ENCODE measurements around the gene LCK.
A peak's percentile ranks its signal among the peaks of the same experiment; 100 is the strongest.

LCK gene

DNA sequence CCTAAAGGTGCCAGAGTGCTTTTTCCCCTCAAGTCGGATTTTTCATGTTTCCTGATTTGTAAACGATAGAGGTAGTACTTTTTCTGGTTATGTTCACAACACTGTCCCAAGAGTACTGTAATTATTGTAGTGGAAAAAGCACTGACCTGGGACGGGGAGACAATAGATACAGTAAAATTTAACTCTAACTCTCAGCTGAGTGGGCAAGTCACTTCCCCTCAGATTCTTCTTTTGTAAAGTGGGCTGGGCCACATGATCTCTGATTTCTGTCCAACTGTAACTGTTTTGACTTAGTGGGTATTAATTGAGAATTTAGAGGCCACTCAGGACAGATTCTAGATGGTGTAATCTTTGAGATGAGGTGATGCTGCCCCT is 65.8 kb downstream of the LCK start:
- H2BK5ac ChIP-seq (ENCODE audit: low read depth, low read length, poor library complexity, severe bottlenecking), result no peak overlapping the region
- H3K27ac ChIP-seq (ENCODE audit: low read length, poor library complexity, severe bottlenecking), result no peak overlapping the region
- H3K79me1 ChIP-seq (replicated peaks; ENCODE audit: low read length, poor library complexity, severe bottlenecking), result peaks cover 20% of the 10 kb centered on the region
- H3K4ac ChIP-seq (ENCODE audit: low read depth in 1 of 2, low read length in 2 of 2), result no peak overlapping the region
- H2BK12ac ChIP-seq (ENCODE audit: low read length in 2 of 2), result no peak overlapping the region
- H3K9ac ChIP-seq (ENCODE audit: low read length), result no peak overlapping the region
- no peak overlapping the region for H2AK5ac ChIP-seq (ENCODE audit: low read length, severe bottlenecking)
- no peaks in the 10 kb centered on the region for H3K9me3 ChIP-seq (ENCODE audit: control insufficient read depth, low read length)
- peaks cover 4% of the 10 kb centered on the region for H3K4me1 ChIP-seq (ENCODE audit: control insufficient read depth, insufficient read depth, low read depth, low read length)
- 100% methylated on average over 1 of the region's 3 CpGs for WGBS
- H2BK120ac ChIP-seq (ENCODE audit: low read depth, low read length), result no peak overlapping the region
- H4K91ac ChIP-seq (ENCODE audit: low read length), result no peak overlapping the region
- no peak overlapping the region for H4K8ac ChIP-seq (ENCODE audit: low read length)
- no peak overlapping the region for H3K18ac ChIP-seq (ENCODE audit: low read depth in 1 of 2, low read length in 2 of 2)
- no peak for DNase-seq
- no peak overlapping the region for H2BK15ac ChIP-seq (ENCODE audit: low read depth, poor library complexity, severe bottlenecking)
- H3K27me3 ChIP-seq (ENCODE audit: control insufficient read depth in 1 of 2, insufficient read depth in 1 of 2, low read length in 2 of 2), result no peaks in the 10 kb centered on the region
- no peak overlapping the region for H3K4me2 ChIP-seq (ENCODE audit: low read length, poor library complexity, severe bottlenecking)
- no peak overlapping the region for H2AFZ ChIP-seq (ENCODE audit: low read depth, low read length)
- H3K36me3 ChIP-seq (ENCODE audit: control insufficient read depth in 1 of 2, insufficient read depth in 2 of 2, low read depth in 1 of 2, low read length in 2 of 2), result peaks cover 20 to 35% of the 10 kb centered on the region in 2 experiments
- H3K23ac ChIP-seq (ENCODE audit: low read length in 2 of 2), result no peak overlapping the region
- H3K4me3 ChIP-seq (ENCODE audit: insufficient read depth in 1 of 2, low read depth in 1 of 2, low read length in 2 of 2), result no peak overlapping the region
- no peak overlapping the region for H3K14ac ChIP-seq (ENCODE audit: low read length in 2 of 2)

DNA sequence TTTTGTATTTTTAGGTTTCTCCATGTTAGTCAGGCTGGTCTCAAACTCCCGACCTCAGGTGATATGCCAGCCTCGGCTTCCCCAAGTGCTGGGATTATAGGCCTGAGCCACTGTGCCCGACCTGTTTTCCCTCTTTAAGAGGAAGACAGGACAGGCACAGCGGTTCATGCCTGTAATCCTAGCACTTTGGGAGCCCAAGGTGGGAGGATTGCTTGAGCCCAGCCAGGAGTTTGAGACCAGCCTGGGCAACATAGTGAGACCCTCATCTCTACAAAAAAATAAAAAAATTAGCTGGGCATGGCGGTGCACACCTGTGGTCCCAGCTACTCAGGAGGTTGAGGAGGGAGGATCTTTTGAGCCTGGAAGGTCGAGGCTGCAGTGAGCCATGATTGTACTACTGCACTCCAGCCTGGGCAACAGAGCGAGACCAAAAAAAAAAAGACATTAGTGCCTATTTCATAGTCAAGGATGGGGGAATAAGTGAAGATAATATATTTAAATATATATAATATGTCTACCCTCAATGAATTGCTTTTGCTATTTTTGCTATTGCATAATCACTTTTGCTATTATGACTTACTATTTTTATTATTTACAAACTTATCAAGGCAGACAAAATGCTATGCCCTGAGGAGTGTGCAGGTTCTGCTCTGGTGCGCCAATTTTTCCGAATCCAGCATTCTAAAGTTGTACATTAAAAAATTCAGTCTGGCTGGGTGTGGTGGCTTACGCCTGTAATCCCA is 67.2 kb downstream of the LCK start:
- DNase-seq, result no peak
- WGBS, result 94% methylated on average over 10 of the region's 10 CpGs
- Histone ChIP-seq H4K8ac (ENCODE audit: low read length) (no peak overlapping the region), H3K4me1 (ENCODE audit: control insufficient read depth, insufficient read depth, low read depth, low read length) (peaks cover 3% of the 10 kb centered on the region), H3K27ac (ENCODE audit: low read length, poor library complexity, severe bottlenecking) (no peak overlapping the region), H3K27me3 (ENCODE audit: control insufficient read depth in 1 of 2, insufficient read depth in 1 of 2, low read length in 2 of 2) (no peaks in the 10 kb centered on the region), H2BK15ac (ENCODE audit: low read depth, poor library complexity, severe bottlenecking) (no peak overlapping the region), H2AFZ (ENCODE audit: low read depth, low read length) (no peak overlapping the region), H3K23ac (ENCODE audit: low read length in 2 of 2) (no peak overlapping the region), H3K18ac (ENCODE audit: low read depth in 1 of 2, low read length in 2 of 2) (no peak overlapping the region), H3K9ac (ENCODE audit: low read length) (no peak overlapping the region), H3K4me3 (ENCODE audit: insufficient read depth in 1 of 2, low read depth in 1 of 2, low read length in 2 of 2) (no peak overlapping the region), H3K9me3 (ENCODE audit: control insufficient read depth, low read length) (no peaks in the 10 kb centered on the region), H2BK12ac (ENCODE audit: low read length in 2 of 2) (no peak overlapping the region), H4K91ac (ENCODE audit: low read length) (no peak overlapping the region), H3K4me2 (ENCODE audit: low read length, poor library complexity, severe bottlenecking) (no peak overlapping the region), H2BK5ac (ENCODE audit: low read depth, low read length, poor library complexity, severe bottlenecking) (no peak overlapping the region), H3K79me1 (replicated peaks; ENCODE audit: low read length, poor library complexity, severe bottlenecking) (peaks cover 23% of the 10 kb centered on the region), H2BK120ac (ENCODE audit: low read depth, low read length) (no peak overlapping the region), H2AK5ac (ENCODE audit: low read length, severe bottlenecking) (no peak overlapping the region), H3K4ac (ENCODE audit: low read depth in 1 of 2, low read length in 2 of 2) (no peak overlapping the region), H3K36me3 (ENCODE audit: control insufficient read depth in 1 of 2, insufficient read depth in 2 of 2, low read depth in 1 of 2, low read length in 2 of 2) (peaks cover 24 to 39% of the 10 kb centered on the region in 2 experiments), H3K14ac (ENCODE audit: low read length in 2 of 2) (no peak overlapping the region)

DNA sequence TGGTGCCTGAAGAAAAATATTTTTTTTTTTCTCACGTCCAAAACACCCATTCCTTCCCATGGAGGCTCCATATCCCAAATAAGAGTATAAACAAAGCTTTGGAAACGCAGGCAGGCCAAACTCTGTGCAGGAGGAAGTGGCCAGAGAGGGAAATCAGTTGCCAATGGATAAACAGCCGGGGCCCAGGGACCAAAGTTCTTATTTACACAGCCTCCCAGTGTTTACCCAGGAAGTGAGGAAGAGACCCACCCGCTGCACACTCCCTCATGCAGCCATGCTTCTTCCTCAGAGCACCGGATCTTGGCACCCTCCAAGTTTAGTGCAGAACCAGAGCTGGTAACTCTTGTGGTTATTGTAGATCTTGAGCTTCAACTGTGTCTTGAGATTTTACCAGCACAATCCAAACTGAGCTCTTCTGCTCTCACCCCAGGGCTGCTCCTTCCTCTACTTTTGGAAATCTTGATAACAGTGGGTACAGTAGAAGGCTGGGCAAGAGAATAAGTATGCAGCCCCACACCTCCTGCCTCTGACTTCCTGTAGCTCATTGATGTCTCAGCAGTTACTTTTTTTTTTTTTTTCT is 70.7 kb downstream of the LCK start:
- H3K27me3 ChIP-seq (ENCODE audit: control insufficient read depth in 1 of 2, insufficient read depth in 1 of 2, low read length in 2 of 2), result no peaks in the 10 kb centered on the region
- H3K9ac ChIP-seq (ENCODE audit: low read length), result no peak overlapping the region
- peaks cover 32 to 44% of the 10 kb centered on the region in 2 experiments for H3K36me3 ChIP-seq (ENCODE audit: control insufficient read depth in 1 of 2, insufficient read depth in 2 of 2, low read depth in 1 of 2, low read length in 2 of 2)
- H3K18ac ChIP-seq (ENCODE audit: low read depth in 1 of 2, low read length in 2 of 2), result no peak overlapping the region
- H4K8ac ChIP-seq (ENCODE audit: low read length), result peak overlapping the region; percentile 62
- H3K14ac ChIP-seq (ENCODE audit: low read length in 2 of 2), result no peak overlapping the region
- no peak overlapping the region for H2BK12ac ChIP-seq (ENCODE audit: low read length in 2 of 2)
- peak overlapping the region; percentile 13 for H3K27ac ChIP-seq (ENCODE audit: low read length, poor library complexity, severe bottlenecking)
- H2BK15ac ChIP-seq (ENCODE audit: low read depth, poor library complexity, severe bottlenecking), result no peak overlapping the region
- no peak overlapping the region for H2AK5ac ChIP-seq (ENCODE audit: low read length, severe bottlenecking)
- H3K4ac ChIP-seq (ENCODE audit: low read depth in 1 of 2, low read length in 2 of 2), result no peak overlapping the region
- no peak overlapping the region for H4K91ac ChIP-seq (ENCODE audit: low read length)
- H2AFZ ChIP-seq (ENCODE audit: low read depth, low read length), result no peak overlapping the region
- no peak overlapping the region for H3K23ac ChIP-seq (ENCODE audit: low read length in 2 of 2)
- no peak overlapping the region for H3K4me2 ChIP-seq (ENCODE audit: low read length, poor library complexity, severe bottlenecking)
- no peaks in the 10 kb centered on the region for H3K9me3 ChIP-seq (ENCODE audit: control insufficient read depth, low read length)
- peaks cover 3% of the 10 kb centered on the region for H3K4me1 ChIP-seq (ENCODE audit: control insufficient read depth, insufficient read depth, low read depth, low read length)
- no peak overlapping the region for H2BK5ac ChIP-seq (ENCODE audit: low read depth, low read length, poor library complexity, severe bottlenecking)
- no peak overlapping the region for H3K4me3 ChIP-seq (ENCODE audit: insufficient read depth in 1 of 2, low read depth in 1 of 2, low read length in 2 of 2)
- 74% methylated on average over 3 of the region's 5 CpGs for WGBS
- no peak overlapping the region for H2BK120ac ChIP-seq (ENCODE audit: low read depth, low read length)
- H3K79me1 ChIP-seq (replicated peaks; ENCODE audit: low read length, poor library complexity, severe bottlenecking), result peaks cover 30% of the 10 kb centered on the region
- no peak for DNase-seq

DNA sequence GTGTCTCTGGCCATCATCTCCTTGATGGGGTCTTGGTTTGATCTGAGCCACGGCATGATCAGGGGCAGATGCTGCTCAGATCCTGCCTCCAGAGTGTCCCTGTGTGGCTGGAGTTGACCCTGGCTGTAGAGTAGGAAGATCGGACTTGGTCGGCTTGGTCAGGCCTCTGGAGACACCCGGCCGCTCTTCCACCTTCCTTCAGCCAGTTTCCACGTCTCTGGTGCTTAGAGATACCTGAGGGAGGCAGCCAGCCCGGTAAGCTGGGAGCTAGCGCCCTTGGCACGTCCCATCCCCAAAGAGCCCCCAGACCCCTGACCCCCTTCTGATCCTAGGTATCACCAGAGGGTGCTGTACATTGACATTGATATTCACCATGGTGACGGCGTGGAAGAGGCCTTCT is 76.1 kb downstream of the LCK start:
- Histone ChIP-seq H3K4me2 (ENCODE audit: low read length, poor library complexity, severe bottlenecking) (no peak overlapping the region), H2BK12ac (ENCODE audit: low read length in 2 of 2) (no peak overlapping the region), H3K9me3 (ENCODE audit: control insufficient read depth, low read length) (no peaks in the 10 kb centered on the region), H3K23ac (ENCODE audit: low read length in 2 of 2) (no peak overlapping the region), H2BK120ac (ENCODE audit: low read depth, low read length) (no peak overlapping the region), H3K27me3 (ENCODE audit: control insufficient read depth in 1 of 2, insufficient read depth in 1 of 2, low read length in 2 of 2) (no peaks in the 10 kb centered on the region), H4K91ac (ENCODE audit: low read length) (no peak overlapping the region), H3K4me3 (ENCODE audit: insufficient read depth in 1 of 2, low read depth in 1 of 2, low read length in 2 of 2) (no peak overlapping the region), H2BK5ac (ENCODE audit: low read depth, low read length, poor library complexity, severe bottlenecking) (no peak overlapping the region), H2BK15ac (ENCODE audit: low read depth, poor library complexity, severe bottlenecking) (no peak overlapping the region), H3K18ac (ENCODE audit: low read depth in 1 of 2, low read length in 2 of 2) (no peak overlapping the region), H3K27ac (ENCODE audit: low read length, poor library complexity, severe bottlenecking) (no peak overlapping the region), H3K14ac (ENCODE audit: low read length in 2 of 2) (no peak overlapping the region), H3K79me1 (replicated peaks; ENCODE audit: low read length, poor library complexity, severe bottlenecking) (peaks cover 22% of the 10 kb centered on the region), H3K36me3 (ENCODE audit: control insufficient read depth in 1 of 2, insufficient read depth in 2 of 2, low read depth in 1 of 2, low read length in 2 of 2) (peaks cover 61 to 72% of the 10 kb centered on the region in 2 experiments), H3K9ac (ENCODE audit: low read length) (no peak overlapping the region), H4K8ac (ENCODE audit: low read length) (no peak overlapping the region), H3K4me1 (ENCODE audit: control insufficient read depth, insufficient read depth, low read depth, low read length) (peaks cover 3% of the 10 kb centered on the region), H3K4ac (ENCODE audit: low read depth in 1 of 2, low read length in 2 of 2) (no peak overlapping the region), H2AK5ac (ENCODE audit: low read length, severe bottlenecking) (no peak overlapping the region), H2AFZ (ENCODE audit: low read depth, low read length) (no peak overlapping the region)
- no peak for DNase-seq
- WGBS, result over 99% methylated on average over 11 of the region's 11 CpGs

All from mesenchymal stem cell (in vitro differentiated cells and primary cell).